ENCODE measurements around the gene SAMD14. TPM values are rescaled to one million over a fixed set of nuclear protein-coding genes. Genes with fewer than 3 reads are reported as not detected.

Gene SAMD14
- total RNA-seq, 1 donor from 2014 or later: 8.8 TPM

DNA sequence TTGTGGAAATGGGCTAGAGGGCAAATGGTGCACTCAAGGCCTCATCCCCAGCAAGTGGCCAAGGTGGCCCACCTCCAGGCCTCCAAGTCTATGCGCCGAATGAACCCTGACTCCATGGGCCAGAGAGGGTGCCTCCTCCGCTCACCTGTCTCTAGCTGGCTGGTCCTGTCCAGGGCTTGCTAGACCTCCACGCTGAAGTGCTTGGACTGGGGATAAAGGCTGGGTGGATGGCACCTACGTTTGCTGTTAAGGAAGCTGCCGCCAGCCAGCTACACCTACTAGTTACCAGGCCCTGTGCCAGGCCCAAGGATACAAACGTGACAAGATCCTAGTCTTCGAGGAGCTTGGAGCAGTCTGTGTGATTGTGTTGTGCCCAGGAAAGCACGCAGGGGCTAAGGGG is 35.1 kb upstream of the SAMD14 start:
- no peak for DNase-seq (ENCODE audit: low spot score)

DNA sequence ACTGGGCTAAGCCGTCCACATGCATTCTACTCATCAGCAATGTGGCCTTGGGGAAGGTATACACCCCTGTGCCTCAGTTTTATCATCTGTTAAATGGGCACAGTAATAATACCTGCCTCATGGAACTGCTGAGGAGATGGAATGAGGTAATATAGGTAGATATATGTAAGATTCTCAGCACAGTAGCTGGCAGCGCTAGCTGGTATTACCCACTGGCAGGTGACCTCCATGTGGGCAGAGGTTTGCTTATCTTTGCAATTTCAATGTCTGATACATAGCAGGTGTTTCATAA is 34.7 kb upstream of the SAMD14 start:
- no peak for DNase-seq (ENCODE audit: low spot score)

DNA sequence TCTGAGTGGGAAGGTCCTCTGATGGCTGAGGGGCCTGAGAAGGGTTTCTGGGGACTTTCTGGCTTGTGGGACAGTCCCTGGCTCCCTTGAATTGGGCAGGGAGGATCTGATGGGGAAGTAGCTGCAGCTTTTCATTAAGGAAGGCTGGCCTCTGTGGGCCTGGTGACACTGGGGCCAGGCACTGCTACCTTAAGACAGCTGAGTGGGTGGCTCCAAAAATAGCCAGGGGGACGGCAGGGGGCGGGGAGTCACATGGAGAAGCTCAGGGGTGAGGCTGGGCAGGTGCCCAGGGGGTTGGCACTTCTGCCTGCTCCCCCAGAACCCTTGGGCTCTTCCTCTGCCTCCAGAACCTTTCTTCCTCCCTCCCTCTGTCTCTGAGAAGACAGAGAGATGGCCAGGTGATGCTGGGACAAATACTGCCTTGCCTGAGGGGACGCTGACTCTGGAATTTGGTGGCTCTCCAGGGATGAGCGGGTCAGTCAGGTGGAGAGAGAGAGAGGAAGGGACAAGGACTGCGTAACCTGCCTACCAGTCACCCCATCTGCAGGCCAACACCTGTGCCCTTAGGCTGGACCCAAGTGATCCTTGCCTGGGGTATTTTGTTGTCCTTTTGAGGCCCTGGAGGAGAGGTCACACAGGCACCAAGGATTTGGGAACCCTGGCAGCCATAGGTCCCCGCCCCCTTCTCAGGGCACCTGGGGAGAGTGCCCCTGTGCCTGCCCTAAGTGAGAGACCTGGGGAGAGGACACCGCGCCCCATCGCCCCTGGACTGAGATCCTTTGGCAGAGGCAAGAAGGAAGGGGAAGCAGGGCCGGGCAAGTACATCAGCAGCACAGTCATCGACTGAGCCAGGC is 34.1 kb upstream of the SAMD14 start:
- DNase-seq (ENCODE audit: low spot score): no peak

DNA sequence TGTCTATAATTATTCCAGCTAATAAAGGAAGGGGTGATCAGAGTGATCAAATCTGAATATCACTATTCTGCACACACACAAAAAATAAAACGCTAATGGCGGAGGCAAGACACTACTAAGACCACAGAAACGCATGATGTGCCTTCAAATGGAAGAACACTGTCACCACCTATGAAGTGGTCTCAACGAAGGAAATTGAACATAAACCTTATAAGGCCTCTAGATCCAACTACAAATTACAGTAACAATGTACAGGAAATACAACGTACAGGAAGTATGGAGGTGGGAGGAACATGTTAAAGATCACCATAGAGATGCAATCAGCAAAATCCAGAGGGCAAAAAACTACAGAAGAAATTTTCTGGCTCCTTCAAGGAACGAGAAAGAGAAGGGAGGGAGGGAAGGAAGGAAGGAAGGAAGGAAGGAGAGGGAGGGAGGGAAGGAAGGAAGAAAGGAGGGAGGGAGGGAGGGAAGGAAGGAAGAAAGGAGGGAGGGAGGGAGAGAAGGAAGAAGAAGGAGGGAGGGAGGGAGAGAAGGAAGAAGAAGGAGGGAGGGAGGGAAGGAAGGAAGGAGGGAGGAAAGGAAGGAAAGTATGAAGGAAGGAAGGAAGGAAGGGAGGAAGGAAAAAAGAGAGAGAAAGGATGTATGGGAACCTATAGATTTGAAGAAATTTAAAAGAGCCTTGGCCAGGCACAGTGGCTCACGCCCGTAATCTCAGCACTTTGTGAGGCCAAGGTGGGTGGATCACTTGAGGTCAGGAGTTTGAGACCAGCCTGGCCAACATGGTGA is 32.7 kb upstream of the SAMD14 start:
- DNase-seq (ENCODE audit: low spot score): no peak

DNA sequence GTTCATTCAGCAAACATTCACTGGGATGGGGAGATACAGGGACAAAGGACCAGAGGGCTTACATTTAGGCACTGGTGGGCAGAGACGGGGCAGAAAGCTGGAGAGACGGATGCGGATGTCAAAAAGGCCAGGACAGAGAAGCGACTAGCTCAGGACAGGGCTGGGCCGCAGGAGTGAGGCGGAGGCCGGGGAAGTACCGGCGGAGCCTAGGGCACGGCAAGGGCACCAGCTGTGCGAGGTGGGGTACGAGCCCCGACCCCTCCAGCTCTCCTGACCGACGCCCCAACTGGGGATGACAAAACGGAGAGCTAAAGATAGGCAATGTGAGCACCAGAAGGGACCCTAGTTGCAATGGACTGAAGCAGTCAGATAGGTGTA is 31.9 kb upstream of the SAMD14 start:
- no peak for DNase-seq (ENCODE audit: low spot score)

DNA sequence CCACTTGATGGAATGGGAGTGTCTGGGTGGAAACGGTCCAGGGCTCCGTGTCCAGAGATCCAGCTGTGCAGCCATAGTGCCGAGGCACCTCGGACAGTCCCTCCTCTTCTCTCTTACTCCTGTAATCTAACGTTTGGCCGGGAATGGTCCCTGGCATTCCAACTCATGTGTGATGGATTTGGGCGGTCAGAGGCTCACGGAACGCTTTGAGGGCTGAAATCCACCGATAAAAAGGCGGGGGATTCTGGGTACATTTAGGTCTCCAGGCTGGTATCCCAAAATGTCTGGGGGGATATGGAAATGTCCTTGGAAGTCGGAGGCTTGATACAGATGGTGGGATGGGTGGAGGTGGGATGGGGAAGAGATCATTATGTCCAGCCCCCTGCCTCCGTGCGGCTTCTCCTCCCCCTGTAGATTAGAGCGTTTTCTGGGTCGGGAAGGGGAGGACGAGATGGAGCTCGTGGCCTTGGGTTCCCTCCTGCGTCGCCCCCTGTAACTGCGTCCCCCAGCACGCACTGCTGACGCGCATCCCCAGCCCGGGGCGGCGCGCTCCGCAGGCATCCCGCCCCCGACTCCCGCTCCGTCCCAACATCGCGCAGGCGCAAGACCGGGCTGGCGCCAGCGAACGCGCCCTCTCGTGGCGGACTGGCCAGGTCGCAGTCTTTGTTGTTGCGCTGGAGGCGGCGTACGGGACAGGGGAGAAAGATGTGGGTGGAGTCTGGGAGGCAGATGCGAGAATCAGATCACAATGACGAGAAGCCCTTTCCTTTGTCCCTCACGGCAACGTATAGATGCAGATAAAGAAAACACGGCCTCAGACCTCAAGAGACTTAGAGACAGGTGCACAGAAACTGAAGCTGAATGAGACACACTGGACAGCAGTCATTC is 31.3 kb upstream of the SAMD14 start:
- DNase-seq (ENCODE audit: low spot score): peak; percentile 93

DNA sequence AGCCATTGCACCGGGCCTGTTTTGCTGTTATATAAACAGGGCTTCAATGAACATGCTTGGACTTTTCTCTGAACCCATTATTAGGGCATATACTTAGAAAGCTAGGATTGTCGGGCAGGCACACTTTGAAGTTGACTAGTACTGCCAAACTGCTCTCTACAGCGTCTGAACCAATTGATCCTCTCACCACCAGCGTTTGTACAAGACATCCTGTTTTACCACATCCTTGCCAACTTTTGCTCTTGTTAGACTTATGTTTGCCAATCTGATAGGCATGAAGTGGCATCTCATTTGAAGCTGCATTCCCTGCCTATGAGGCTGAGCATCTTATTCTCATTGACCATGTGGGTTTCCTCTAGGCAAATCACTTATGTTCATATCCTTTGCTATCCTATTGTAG is 27.9 kb upstream of the SAMD14 start:
- DNase-seq (ENCODE audit: low spot score): no peak

DNA sequence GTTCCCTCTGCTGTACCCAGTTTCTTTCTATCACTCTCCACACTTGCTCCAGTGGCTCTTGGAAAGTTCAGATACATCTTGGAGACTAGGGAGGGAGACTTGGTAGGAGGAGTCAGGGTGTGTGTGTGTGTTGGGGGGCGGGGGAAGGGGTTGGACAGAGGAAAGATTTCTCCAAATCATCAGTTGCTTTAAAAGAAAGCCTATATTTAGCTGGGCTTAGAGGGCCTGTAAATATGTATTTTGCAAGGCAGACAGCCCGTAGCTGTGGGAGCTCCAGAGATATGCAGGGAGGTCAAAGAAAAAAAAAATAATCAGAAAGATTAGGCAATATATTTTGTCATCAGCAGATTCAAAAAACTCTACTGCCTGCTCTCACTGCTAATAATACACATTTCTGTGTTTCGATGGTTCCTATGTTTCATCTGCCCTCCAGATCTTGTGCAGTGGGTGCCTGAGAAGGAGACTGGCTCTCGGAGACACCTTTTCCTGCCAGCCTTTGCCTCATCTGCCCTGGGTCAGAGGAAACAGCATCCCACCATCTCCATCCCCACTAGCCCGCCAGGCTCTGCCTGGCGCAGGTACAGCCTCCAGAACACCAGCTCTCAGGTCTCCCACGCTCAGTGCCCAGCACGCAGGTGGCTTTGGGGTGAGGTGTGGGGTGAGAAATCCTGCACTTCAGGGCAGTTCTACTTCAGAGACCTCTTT is 25.3 kb upstream of the SAMD14 start:
- no peak for DNase-seq (ENCODE audit: low spot score)

DNA sequence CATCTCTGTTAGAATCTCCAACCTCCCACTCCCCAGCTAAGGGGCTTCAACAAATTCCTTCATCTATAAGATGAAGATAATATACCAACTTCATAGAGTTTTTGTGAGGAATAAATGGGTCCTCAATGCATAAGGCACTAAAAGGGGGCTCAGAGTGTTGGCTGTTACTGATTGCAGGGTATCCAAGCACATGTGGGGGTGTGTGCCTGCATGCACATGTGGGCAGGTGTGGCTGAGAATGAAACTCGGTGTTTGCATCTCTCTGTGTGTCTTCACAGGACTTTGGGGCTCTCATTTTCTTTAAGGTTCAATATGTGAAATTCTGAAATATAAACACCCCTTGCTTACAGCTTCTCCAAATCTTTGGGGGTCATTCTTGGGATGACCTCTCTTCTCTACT is 24.6 kb upstream of the SAMD14 start:
- no peak for DNase-seq (ENCODE audit: low spot score)

DNA sequence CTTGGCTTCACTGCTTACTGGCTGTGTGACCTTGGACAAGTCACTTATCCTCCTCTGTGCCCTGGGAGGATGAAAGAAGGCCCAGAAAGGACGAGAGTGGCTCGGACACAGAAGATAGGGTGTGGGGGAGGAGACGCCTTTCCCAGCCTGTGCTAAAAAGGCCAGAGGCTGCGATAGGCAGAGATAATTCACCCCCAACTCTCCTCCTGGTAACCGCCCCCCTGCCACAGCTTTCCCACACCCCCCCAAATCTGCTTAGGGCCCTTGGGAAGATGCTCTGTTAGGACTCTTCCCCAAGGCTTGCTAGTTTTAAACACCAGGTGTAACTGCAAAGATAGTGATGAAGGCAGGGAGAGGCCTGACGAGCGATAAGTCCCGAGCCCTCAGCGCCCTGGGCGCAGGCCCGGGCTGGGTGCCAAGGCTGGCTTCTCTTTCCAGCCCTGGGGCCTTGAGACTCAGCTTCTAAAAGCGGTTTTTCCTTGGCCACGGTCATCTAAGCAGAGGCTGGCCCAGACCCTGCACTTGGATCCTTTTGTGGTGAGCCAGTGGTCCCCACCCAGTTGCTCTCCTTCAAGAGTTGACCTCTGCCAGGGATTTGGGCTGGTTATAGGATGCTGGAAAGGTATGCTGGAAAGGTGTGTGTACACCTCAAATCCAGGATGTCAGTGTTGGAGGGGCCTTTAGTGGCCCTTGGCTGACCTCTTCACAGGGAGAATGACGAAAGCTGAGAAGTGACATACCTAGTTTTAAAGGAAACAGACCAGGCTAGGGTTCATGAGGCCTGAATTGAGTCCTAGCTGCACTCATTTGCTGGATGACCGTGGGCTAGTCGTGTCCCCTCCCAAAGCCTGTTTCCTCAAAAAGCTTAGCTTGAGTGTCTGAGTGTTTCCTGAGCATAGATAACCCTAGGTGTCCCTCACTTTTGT is 24.0 kb upstream of the SAMD14 start:
- DNase-seq (ENCODE audit: low spot score): no peak

DNA sequence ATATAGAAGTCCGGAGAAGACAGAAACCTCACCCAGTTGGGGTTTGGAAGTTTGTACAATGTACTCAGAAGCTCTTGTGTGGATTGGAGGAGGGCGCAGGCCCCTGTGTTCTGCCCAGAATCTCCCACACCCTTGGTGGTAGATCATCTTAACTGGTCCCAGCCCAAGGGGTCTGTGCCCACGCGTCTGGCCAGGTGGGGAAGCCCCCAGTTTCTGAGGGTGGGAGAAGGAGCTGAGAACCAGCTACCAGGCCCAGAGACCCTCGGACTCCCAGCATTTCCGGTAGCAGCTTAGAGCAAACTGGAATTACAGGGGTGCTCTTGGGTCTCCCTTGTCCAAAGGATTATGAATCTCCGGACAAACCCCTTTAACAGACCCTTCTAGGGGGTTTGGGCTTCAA is 22.8 kb upstream of the SAMD14 start:
- no peak for DNase-seq (ENCODE audit: low spot score)

DNA sequence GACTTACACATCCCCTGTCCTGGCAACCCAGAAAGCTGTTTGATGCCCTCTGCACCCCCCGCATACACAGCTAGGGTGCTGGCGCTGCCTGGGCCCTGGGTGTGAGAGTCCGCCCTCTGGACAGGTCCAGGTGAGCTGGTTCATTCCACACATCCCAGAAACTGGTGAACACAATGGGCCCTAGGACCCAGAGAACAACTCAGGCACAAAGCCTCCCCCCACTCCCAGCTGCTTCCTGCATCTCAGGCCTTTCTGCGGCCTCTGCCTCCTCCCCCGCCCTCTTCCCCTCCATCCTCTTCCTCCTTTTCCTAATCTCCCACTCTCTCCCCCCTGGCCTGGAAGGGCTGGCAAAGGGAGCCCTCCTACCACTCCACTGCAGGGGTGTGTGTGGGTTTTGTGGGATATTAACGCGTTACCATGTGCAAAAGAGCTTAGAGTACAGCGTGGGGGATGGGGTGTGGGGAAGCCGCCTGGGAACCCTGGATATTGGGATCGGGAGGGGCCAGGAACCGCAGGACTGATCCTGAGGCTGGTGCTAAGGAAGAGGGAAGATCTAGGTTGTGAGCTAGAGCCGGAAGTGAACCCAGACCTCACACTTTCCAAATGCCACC is 22.1 kb upstream of the SAMD14 start:
- DNase-seq (ENCODE audit: low spot score): peak; percentile 90

DNA sequence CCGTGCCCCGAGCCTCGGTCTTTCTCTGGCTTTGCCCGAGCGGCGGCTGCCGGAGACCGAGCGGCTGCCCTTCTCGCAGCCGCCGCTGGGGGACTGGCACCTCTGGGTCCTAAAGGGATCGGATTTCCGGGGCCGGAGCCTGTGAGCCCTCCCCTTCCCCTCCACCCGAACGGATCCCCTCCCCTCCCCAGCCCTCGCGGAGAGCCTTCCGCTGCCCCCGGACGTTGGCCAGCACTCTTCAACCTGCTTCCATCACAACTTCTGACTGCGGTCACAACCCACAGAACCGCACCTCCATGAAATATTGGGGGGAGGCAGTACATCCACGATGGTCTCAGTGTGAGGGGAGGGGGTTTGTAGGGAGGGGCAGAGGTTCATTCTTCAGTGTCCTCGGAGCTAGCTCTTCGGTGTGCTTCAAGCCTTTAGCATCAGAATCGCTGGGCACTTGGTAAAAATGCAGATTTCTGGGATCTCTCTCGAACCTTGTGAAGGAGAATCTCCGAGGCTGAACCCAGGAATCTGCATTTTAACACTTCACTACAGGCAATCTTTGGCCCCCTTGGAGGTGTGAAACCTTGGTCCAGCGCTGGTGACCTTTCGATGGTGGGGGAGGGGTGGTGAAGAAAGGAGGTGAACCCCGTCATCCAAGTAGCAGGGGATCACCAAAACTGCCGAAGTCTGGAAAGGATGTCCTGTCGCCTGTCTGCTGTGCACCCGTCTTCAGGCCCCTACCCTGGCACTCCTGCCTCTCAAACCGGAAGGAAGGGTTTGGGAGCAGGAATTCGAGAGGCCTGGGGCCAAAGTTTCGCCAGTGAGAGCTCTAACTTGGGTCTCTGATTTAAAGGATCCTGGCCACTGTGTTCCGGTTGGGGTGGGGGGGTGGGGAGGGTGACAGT is 21.3 kb upstream of the SAMD14 start:
- DNase-seq (ENCODE audit: low spot score): peak; percentile 91

DNA sequence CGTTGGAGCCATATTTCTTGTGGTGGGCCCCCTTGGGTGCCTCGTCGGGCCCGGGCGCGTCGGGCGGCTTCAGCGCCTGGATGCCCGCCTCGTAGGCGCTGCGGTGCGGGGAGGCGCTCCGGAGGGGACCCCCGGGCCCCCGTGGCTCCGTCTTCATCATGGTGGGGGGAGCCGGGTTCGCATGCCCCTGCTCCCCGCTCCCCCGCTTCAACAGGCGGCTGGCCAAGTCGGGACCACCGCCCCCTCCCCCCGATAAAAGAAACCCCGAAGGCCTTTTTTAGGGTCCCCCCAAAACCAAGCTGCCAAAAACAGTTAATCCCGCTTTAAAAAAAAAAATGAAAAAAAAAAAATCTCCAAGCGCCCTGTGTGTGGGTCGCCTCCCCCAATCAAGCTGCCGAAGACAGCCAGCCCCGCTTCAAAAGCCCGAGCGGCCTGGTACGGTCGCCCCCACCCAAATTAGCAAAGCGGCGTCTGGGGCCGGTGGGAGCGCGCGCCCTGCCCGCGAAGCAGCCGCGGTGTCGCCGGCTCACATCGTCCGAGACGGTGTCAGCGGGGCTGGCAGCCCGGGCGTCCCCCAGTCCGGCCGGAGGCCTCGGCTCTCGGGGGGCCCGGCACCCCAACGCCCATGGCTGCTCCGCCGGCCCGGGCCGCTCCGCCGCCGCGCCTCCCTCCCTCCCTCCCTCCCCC is 20.5 kb upstream of the SAMD14 start, which contains the start of gene PPP1R9B:
TSS of gene PPP1R9B (minus strand) at position 324 of the 687 bp plus-strand sequence. CDS start at position 160, 164 bp downstream.
- no peak for DNase-seq (ENCODE audit: low spot score)

DNA sequence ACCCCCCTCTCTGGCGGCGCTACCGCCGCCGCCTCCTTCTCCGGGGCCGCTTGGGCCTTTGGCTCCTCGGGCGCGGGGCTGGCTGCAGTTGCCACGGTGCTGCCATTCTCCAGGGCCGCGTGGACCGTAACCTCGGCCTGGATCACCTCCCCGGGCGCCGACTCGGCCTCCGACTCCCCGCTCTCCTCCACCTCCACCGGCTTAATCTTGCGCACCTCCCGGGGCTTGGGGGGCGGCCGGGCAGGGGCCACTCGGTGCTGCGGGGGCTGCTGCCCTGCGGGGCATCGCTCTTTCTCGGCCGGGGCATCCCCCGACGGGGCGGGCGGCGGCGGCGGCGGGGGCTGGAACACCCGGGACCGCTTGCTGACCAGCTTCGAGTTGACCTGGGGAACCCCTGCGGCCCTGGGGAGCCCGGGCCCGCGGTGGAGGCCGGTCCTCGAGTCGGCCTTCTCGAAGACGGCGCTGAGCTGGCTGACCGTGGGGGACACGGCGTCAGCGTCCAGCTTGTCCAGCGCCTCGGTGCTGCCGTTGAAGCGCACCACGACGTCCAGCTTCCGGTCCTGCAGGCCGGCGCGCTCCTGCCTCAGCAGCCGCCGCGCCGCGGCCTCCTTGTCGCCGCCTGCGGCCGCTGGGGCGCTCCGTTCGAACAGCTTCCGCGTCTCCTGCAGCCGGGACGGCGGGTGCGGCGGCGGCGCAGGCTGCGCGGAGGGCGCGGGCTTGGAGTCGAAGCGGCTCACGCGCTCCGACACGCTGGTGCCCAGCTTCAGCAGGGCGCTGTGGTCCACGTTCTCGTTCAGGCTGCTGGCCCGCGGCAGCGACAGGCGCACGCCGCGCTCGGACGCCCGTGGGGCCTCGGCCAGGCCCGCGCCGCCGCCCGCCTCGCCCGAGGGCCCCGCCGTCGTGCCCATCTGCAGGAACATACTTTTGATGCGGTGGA is 19.7 kb upstream of the SAMD14 start:
- peak; percentile 55 for DNase-seq (ENCODE audit: low spot score)

DNA sequence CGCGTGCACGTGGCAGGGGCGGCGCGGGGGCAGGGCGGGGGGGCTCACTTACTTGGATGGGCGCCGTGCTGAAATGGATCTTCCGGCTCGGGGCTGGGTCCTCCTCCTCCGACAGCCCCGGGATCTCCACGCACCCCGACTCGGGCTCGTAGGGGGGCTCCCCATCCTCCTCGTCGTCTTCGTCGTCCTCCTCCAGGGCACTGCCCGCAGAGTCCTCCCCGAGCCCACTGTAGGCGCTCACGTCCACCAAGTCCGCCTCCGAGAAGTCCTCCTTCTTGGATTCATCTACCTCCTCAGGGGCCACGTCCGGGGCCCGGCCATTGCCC is 19.1 kb upstream of the SAMD14 start:
- DNase-seq (ENCODE audit: low spot score): no peak

Data from mucosa of gallbladder (tissue), 1 donor.